Lower lobe of right lung (tissue), 2 donors: ENCODE data around the gene AHNAK2. TPM values are rescaled to one million over a fixed set of nuclear protein-coding genes. Genes with fewer than 3 reads are reported as not detected.

Source experiments
- ATAC-seq, 2 donors: fragments of 200-7000 bp; cut with Tn5 transposase; one replicate each; pipeline ENCODE4 v1.9.1; 2020 to 2022; ENCODE audit warnings: mild to moderate bottlenecking in 2 of 2, moderate library complexity in 2 of 2
- DNase-seq: peaks from one replicate; pipeline ENCODE4 v3.0.0-alpha.2; 2020
- H3K27ac ChIP-seq: fragments of 200-600 bp; one replicate; pipeline ENCODE4 v1.8.0; 2022
- H3K27me3 ChIP-seq: fragments of 200-600 bp; one replicate; pipeline ENCODE4 v1.8.0; 2022; ENCODE audit warnings: low read depth
- H3K36me3 ChIP-seq: fragments of 200-600 bp; one replicate; pipeline ENCODE4 v1.8.0; 2022; ENCODE audit warnings: mild to moderate bottlenecking
- H3K4me1 ChIP-seq: fragments of 200-600 bp; one replicate; pipeline ENCODE4 v1.8.0; 2022
- H3K4me3 ChIP-seq: fragments of 200-600 bp; one replicate; pipeline ENCODE4 v1.8.0; 2022; ENCODE audit warnings: mild to moderate bottlenecking
- H3K9me3 ChIP-seq: fragments of 200-600 bp; one replicate; pipeline ENCODE4 v1.8.0; 2022
- CTCF ChIP-seq: fragments of 200-600 bp; IDR thresholded peaks from one replicate; pipeline ENCODE4 v1.8.0; 2022; ENCODE audit warnings: antibody characterized with exemption, mild to moderate bottlenecking
- intact Hi-C: fragments of 100-400 bp; cut with DNase I; formaldehyde crosslinking; loops from one replicate; pipeline ENCODE4 v1.11.0; 2022
- total RNA-seq: library from RNA; stranded (reverse); fragmentation: NEBNext Ultra II Directional; extraction: Animal tissue kit (Norgen Biotek cat#: 25700); gene quantifications from one replicate; pipeline ENCODE4 v1.2.1, GENCODE V29; 2021
- donor health status: DM: no; HTN: yes; CAD: no; lungs with severe emphysema.

The AHNAK2 gene
- total RNA-seq, 1 donor from 2014 or later = 10.8 TPM

GRCh38 chr14:105023791-105024480 lies 45.8 kb upstream of the AHNAK2 start:
- DNase-seq (no peak), ATAC-seq (no peak)
- H3K27me3 ChIP-seq = no peaks in the 10 kb centered on the region
- H3K36me3 ChIP-seq = no peaks in the 10 kb centered on the region
- H3K4me3 ChIP-seq = no peak overlapping the region
- intact Hi-C loops = no loop called here
- H3K4me1 ChIP-seq = peaks cover 20% of the 10 kb centered on the region
- TF ChIP-seq CTCF = no peak
- peak overlapping the region; percentile 24 for H3K27ac ChIP-seq
- H3K9me3 ChIP-seq = no peaks in the 10 kb centered on the region

- H3K4me1 ChIP-seq = peaks cover 22% of the 10 kb centered on the region
- intact Hi-C loops = no loop called here
- no peak for ATAC-seq
Observed at GRCh38 chr14:105023144-105023543, 45.0 kb upstream of the AHNAK2 start.

GRCh38 chr14:105022276-105022670 lies 44.1 kb upstream of the AHNAK2 start:
- Histone ChIP-seq H3K4me3 (peak overlapping the region; percentile 69), H3K27me3 (no peaks in the 10 kb centered on the region), H3K9me3 (no peaks in the 10 kb centered on the region), H3K27ac (no peak overlapping the region), H3K4me1 (peaks cover 22% of the 10 kb centered on the region), H3K36me3 (no peaks in the 10 kb centered on the region)
- intact Hi-C loops = no loop called here
- TF ChIP-seq CTCF = no peak
- DNase-seq (no peak), ATAC-seq (no peak)

More at GRCh38 chr14:105023144-105023543, 45.0 kb upstream of the AHNAK2 start:
- no peaks in the 10 kb centered on the region for H3K9me3 ChIP-seq
- H3K27ac ChIP-seq = no peak overlapping the region
- TF ChIP-seq CTCF = no peak
- DNase-seq = no peak
- no peaks in the 10 kb centered on the region for H3K36me3 ChIP-seq
- no peak overlapping the region for H3K4me3 ChIP-seq
- no peaks in the 10 kb centered on the region for H3K27me3 ChIP-seq

GRCh38 chr14:105021656-105022275 lies 43.6 kb upstream of the AHNAK2 start:
- H3K4me1 ChIP-seq = peaks cover 22% of the 10 kb centered on the region
- intact Hi-C loops = no loop called here
- H3K4me3 ChIP-seq = peak overlapping the region; percentile 69
- no peaks in the 10 kb centered on the region for H3K36me3 ChIP-seq
- no peak for TF ChIP-seq CTCF
- DNase-seq (peak; percentile 63), ATAC-seq (peak in 1 of 2 donors; percentile 2)
- H3K27ac ChIP-seq = peak overlapping the region; percentile 80
- H3K9me3 ChIP-seq = no peaks in the 10 kb centered on the region
- no peaks in the 10 kb centered on the region for H3K27me3 ChIP-seq

- Histone ChIP-seq H3K27ac (peak within 1 kb of the TSS; percentile 85), H3K4me1 (peaks cover 23% of the 10 kb centered on the region), H3K9me3 (no peaks in the 10 kb centered on the region), H3K27me3 (no peaks in the 10 kb centered on the region), H3K4me3 (peak within 1 kb of the TSS; percentile 92), H3K36me3 (no peaks in the 10 kb centered on the region)
- DNase-seq (peak; percentile 97), ATAC-seq (peak; percentile 96 to 98)
- intact Hi-C loops = no loop called here
- no peak for TF ChIP-seq CTCF
Observed at GRCh38 chr14:105020815-105021655, 42.9 kb upstream of the AHNAK2 start, which contains the start of gene CDCA4. TSS of gene CDCA4 (minus strand) at chr14:105021083. CDS start at chr14:105011929, 9,154 bp downstream.
